NCI-H510A (cell line): ENCODE measurements around the gene GYPC.

ENCODE experiments used
- DNase-seq: peaks from one replicate; lab custom pipeline; 2025; lab: John Stamatoyannopoulos, UW

Gene GYPC

DNA sequence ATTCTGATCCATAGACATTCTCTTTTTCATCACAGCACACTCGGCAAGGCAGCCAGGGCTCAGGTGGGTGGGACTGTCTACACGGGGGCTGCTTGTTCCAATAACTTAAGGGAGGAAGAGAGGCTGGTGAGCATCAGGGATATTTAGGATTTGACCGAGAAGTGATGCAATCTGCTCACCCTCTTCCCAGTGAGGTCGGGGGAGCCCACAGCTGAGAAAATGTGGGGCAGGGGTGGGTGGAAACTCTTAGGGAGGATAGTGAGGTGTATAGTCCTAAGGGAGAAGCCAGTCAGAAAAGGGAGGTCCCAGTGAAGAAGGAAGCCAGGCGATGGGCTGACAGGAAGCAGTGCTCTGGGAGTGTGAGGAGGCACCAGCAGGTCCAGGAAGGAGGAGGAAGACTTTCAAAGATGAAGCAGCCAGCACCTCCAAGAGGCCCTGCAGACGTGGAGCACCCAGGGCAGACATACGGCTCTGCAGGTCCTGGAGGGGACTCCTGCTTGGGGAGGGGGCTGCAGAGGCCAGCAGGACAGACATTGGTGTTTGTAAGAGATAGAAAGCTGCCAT, 76.8 kb downstream of the GYPC start:
- DNase-seq: no peak

DNA sequence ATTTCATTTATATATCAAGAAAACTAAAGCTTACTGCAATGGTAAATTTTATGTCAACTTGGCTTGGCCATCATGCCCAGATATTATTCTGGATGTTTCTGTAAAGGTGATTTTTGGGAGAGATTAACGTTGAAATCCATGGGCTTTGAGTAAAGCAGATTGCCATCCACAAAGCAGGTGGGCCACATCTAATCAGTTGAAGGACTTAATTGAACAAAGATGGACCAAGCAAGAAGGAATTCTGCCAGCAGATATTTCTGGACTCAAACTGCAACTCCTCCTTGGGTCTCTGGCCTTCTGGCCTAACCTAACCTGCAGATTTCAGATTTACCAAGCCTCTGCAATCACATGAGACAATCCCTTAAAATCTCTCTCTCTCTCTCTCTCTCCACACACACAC, 77.8 kb downstream of the GYPC start:
- DNase-seq: no peak

DNA sequence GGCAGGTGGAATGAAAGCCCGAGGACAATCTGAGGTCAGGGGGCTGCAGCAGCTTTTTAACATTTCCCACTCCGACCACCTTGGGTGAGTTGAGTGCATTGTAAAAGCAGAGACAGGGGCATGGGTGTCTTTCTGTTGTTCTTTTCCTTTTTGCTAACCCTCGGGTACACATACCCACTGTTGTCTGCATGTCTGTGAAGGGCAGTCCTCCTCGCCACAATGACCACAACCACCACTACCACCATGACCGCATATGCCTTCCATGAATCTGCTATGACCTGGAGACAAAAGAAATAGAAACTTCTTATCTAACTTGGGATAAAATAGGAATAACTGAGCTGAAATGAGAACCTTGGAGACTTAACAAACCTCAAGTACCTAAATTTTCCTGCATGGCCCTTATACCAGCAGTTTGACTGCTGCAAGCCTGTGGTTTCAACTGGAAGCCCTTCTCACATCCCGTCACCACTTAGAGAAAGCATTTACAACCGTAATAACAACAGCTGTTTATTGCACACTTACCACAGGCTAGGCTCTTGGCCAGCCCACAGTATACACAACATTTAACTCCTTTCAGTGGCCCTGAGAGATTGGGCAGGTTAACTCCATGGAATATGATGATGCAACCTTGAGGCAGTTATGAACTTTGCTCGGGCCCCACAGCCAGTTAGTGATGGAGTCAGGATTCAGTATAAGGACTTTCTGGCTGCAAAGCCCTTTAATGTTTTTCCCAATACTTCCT, 80.3 kb downstream of the GYPC start:
- no peak for DNase-seq

DNA sequence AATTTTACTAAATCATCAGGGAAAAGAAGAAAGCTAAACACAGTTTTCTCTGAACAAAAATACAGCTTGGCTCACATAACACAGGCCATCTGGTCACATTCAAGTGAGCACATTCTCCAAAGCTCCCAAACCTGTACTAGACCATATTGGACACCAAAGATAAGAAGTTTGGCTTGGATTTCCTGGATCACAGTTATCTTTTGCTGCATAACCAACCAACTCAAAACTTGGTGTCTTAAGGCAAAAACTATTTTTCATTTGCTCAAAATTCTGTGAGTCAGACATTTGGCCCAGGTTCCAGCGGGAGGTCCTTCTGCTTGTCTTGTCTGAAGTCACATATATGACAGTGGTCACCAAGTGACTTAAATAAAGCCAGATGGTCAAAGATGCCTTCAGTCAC, 83.2 kb downstream of the GYPC start:
- no peak for DNase-seq

DNA sequence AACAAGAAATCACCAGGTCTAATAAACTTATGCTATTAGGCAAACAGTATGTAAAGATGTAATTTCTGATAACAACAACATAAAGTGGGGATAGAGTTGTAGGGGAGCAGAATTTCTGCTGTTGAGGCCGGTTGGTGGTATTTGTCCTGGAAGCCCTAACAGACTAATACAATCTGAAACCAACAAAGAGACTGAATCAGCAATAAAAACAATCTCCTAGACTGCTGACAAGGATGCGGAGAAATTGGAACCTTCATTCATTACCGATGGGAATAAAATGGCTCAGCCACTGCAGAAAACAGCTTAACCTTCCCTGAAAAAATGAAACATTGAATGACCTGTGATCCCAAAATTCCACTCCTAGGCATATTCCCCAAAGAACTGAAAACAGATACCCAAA, 88.7 kb downstream of the GYPC start:
- DNase-seq: no peak
